ENCODE results near the gene S100A2. TPM values are rescaled to one million over a fixed set of nuclear protein-coding genes. Genes with fewer than 3 reads are reported as not detected.

Gene S100A2
- total and polyA plus RNA-seq, 2 of the 13 experiments (the other 11 are each of a cell fraction or from before 2014, with no cell fraction given): 1.2 TPM

DNA sequence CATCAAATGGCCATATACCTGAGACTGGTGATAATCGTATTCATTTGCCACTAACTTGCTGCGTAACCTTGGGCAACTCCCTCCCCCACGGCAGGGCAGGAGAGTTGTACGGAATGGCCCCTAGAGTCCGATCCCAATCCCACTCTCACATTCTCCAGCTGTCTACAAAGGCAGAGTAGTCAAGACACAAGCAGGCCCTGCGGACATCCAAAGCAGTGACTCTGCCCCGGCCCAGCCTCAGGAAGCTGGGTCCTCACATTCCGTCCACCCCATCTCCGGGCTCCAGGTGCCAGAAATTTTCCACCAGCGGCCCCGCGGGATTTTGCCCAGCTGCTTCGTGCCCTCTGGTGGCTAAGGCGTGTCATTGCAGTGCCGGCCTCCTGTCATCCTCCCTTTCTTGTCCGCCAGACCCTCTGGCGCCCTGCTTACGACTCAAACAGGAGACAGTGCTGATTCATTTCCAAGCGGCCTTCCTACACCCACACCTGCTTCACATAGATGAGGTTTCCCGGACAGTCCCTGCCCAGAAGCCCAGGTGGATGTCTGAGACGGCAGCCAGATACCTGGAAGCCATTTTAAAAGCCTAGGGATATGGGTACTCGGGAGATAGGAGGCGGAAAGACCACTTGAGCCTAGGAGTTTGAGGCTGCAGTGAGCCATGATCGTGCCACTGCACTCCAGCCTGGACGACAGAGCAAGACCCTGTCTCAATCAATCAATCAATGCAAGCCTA lies 2.9 kb upstream of the S100A2 start (continued):
- TF ChIP-seq THAP9 (CRISPR knock-in tag; IDR thresholded peaks at IDR 0.05; ENCODE audit: borderline replicate concordance): 0 out of 2 replicates have a peak, but pooled peaks have one; percentile 22
- TF ChIP-seq, protein P1, sequence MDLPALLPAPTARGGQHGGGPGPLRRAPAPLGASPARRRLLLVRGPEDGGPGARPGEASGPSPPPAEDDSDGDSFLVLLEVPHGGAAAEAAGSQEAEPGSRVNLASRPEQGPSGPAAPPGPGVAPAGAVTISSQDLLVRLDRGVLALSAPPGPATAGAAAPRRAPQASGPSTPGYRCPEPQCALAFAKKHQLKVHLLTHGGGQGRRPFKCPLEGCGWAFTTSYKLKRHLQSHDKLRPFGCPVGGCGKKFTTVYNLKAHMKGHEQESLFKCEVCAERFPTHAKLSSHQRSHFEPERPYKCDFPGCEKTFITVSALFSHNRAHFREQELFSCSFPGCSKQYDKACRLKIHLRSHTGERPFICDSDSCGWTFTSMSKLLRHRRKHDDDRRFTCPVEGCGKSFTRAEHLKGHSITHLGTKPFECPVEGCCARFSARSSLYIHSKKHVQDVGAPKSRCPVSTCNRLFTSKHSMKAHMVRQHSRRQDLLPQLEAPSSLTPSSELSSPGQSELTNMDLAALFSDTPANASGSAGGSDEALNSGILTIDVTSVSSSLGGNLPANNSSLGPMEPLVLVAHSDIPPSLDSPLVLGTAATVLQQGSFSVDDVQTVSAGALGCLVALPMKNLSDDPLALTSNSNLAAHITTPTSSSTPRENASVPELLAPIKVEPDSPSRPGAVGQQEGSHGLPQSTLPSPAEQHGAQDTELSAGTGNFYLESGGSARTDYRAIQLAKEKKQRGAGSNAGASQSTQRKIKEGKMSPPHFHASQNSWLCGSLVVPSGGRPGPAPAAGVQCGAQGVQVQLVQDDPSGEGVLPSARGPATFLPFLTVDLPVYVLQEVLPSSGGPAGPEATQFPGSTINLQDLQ (CRISPR knock-in tag; IDR thresholded peaks at IDR 0.05): no peak
- no peak for TF ChIP-seq HNF4A (CRISPR knock-in tag; IDR thresholded peaks at IDR 0.05)
- TF ChIP-seq, protein P2, sequence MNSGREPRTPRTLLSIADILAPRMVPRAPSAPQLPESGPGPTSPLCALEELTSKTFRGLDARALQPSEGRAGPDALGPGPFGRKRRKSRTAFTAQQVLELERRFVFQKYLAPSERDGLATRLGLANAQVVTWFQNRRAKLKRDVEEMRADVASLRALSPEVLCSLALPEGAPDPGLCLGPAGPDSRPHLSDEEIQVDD (CRISPR knock-in tag; IDR thresholded peaks at IDR 0.05; ENCODE audit: borderline replicate concordance): no peak
- no peak for TF ChIP-seq ZKSCAN1 (IDR thresholded peaks at IDR 0.05; ENCODE audit: low read length)
- TF ChIP-seq ZC3H4 (CRISPR knock-in tag; IDR thresholded peaks at IDR 0.05; ENCODE audit: borderline replicate concordance): no peak
- no peak for TF ChIP-seq ZNF569 (CRISPR knock-in tag; IDR thresholded peaks at IDR 0.05; ENCODE audit: borderline replicate concordance)
- no peak for TF ChIP-seq ASH2L (IDR thresholded peaks at IDR 0.05; ENCODE audit: insufficient read length, low read depth, low read length)
- no peak for TF ChIP-seq FOXP1 (IDR thresholded peaks at IDR 0.05)
- no peak for TF ChIP-seq FOXP1 (CRISPR knock-in tag; IDR thresholded peaks at IDR 0.05)
- TF ChIP-seq ZNF441 (CRISPR knock-in tag; IDR thresholded peaks at IDR 0.05; ENCODE audit: borderline replicate concordance): no peak
- TF ChIP-seq ZBTB21 (CRISPR knock-in tag; IDR thresholded peaks at IDR 0.05): no peak
- no peak for TF ChIP-seq IKZF4 (CRISPR knock-in tag; IDR thresholded peaks at IDR 0.05; ENCODE audit: borderline replicate concordance, low read depth, not compliant biosample characterization)
- TF ChIP-seq GABPA (IDR thresholded peaks at IDR 0.05; ENCODE audit: low read depth, low read length): no peak
- TF ChIP-seq GABPA (CRISPR knock-in tag; IDR thresholded peaks at IDR 0.05; ENCODE audit: low read depth): no peak
- TF ChIP-seq NCOA1 (CRISPR knock-in tag; IDR thresholded peaks at IDR 0.05): 0 out of 2 replicates have a peak, but pooled peaks have one; percentile 48
- TF ChIP-seq ZNF629 (CRISPR knock-in tag; conservative IDR thresholded peaks at IDR 0.05): no peak
- TF ChIP-seq RFX3 (CRISPR knock-in tag; IDR thresholded peaks at IDR 0.05): no peak
- no peak for TF ChIP-seq ZNF879 (CRISPR knock-in tag; IDR thresholded peaks at IDR 0.05)
- TF ChIP-seq ZNF337 (CRISPR knock-in tag; IDR thresholded peaks at IDR 0.05; ENCODE audit: borderline replicate concordance, low read depth): no peak
- no peak for TF ChIP-seq ZNF160 (CRISPR knock-in tag; IDR thresholded peaks at IDR 0.05)
- TF ChIP-seq ZNF552 (CRISPR knock-in tag; IDR thresholded peaks at IDR 0.05; ENCODE audit: borderline replicate concordance): no peak
- no peak for TF ChIP-seq ZNF616 (CRISPR knock-in tag; IDR thresholded peaks at IDR 0.05; ENCODE audit: low read depth)
- 0 out of 2 replicates have a peak, but pooled peaks have one; percentile 77 for TF ChIP-seq MEIS1 (CRISPR knock-in tag; IDR thresholded peaks at IDR 0.05; ENCODE audit: borderline replicate concordance)
- TF ChIP-seq PITX1 (CRISPR knock-in tag; IDR thresholded peaks at IDR 0.05): no peak

Measured in HepG2 (cell line).